Measurements from ENCODE around the gene KIF1B.

DNA sequence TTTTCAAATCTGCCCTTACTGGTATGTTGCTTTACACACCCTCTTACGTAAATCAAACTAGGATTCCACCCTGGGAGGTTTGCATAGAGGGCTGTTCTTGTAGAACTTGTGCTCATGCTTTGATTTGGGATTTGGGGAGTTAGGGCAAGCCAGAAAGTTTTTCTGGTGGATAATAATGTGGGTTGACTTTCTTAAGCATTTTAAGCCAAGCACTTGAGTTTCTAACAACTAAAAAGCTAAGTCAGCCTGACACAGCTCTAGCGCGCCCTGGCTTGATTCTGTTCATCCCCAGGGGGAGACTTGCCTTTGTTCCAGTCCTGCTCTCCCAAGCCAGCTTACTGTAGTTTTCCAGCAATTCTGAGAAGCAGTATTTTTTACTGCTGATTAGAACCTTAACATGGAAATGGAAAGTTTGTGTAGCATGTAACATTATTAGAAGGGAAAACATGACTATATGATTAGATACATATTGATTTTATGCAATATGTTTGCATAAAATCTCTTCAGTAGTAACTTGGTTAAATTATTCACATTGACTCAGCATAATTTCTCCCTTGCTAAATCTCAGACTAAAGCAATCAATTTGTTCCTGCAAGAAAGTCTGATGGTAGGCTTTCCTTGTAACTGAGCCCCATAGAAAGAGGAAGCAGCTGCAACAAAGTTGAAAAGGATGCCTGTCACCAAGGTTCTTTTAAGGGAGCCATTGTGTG is 177.5 kb downstream of the KIF1B start:
- TF ChIP-seq, protein P1, sequence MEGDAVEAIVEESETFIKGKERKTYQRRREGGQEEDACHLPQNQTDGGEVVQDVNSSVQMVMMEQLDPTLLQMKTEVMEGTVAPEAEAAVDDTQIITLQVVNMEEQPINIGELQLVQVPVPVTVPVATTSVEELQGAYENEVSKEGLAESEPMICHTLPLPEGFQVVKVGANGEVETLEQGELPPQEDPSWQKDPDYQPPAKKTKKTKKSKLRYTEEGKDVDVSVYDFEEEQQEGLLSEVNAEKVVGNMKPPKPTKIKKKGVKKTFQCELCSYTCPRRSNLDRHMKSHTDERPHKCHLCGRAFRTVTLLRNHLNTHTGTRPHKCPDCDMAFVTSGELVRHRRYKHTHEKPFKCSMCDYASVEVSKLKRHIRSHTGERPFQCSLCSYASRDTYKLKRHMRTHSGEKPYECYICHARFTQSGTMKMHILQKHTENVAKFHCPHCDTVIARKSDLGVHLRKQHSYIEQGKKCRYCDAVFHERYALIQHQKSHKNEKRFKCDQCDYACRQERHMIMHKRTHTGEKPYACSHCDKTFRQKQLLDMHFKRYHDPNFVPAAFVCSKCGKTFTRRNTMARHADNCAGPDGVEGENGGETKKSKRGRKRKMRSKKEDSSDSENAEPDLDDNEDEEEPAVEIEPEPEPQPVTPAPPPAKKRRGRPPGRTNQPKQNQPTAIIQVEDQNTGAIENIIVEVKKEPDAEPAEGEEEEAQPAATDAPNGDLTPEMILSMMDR (conservative IDR thresholded peaks at IDR 0.05; ENCODE audit: low read depth, low read length) = no peak; the same call in 1 of the 2 replicates
- TF ChIP-seq EZH2 (IDR thresholded peaks at IDR 0.05; ENCODE audit: borderline replicate concordance, low read depth, low read length, poor library complexity, severe bottlenecking) = no peak
